ENCODE data around the gene NOTCH4.

The NOTCH4 gene

DNA sequence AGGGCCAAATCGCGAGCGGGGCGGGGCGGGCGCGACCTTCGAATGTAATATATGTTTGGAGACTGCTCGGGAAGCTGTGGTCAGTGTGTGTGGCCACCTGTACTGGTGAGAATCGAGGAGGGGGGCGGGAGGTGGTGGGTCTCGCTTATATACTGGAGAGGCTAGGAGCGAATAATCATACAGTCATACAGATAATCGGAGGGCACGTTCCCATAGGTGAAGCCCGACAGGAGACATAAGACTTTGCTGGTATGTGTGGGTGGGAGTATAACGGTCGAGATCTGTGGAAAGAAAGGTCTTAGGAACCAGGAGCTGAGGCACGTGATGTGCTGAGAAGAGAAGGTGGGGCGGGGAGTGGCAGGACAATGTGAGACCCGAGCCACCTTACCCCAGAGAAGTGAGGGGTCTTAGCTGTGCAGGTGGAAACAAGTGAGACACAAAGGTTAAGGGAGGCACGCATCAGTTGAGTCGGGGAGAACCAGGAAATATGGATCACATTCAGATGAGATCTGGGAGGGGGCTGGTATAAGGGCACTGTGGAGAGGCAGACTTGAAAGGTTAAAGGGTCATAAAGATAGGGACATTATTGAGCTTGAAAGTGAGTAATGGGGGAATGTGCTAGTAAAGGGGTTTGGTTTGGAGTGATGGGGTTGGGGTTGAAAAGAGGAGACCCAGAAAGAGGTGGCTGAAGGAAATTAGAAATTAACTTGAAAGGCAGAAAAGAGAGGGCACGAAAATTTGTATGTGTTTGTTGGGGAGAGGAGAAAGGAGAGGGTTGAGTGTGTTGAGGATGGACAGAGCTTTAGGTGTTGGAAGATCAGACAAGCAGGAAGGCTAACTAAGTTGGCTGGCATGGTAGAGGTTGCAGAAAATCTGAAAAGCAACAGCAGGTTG lies 45.1 kb downstream of the NOTCH4 start:
- DNase-seq: no peak

GRCh38 chr6:32177788-32178546 lies 45.9 kb downstream of the NOTCH4 start, which contains the start of gene RNF5:
RNF5 (plus strand) TSS chr6:32178405; CDS start chr6:32178512, 107 bp downstream.
- DNase-seq: peak; percentile 99

GRCh38 chr6:32177183-32177787 lies 46.6 kb downstream of the NOTCH4 start:
- peak; percentile 71 for DNase-seq

DNA sequence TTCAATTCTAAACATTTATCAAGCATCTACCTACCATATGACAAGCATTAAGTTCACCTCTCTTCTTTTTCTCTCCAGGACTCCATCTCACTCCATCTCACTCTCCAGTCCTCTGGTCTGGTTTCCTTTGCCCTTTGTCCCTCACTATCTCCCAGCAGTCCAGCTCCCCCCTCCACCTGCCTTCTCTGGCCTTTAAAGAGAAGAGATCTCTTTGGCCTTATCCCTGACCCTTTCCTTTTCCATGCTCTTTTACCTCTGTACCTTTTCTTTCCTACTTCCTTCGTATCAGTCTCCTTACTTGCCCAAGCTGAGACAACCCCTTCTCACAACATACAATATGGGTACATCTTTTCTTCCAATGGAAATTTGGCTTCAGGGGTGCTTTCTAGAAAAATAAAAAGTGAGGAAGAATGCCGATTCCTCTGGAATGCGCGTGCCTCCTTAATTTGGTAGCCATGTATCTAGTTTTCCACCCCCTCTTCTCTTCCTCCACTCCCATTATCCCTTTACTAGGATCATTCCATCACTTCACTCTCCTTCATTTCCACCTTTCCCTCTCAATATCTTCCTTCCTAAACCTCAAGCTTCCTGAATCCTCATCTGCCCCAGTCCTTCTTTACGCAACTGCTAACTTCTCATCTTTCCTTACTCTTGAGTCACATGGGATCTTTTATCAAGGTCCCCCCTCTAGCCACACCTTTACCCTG lies 47.2 kb downstream of the NOTCH4 start:
- no peak for DNase-seq

DNA sequence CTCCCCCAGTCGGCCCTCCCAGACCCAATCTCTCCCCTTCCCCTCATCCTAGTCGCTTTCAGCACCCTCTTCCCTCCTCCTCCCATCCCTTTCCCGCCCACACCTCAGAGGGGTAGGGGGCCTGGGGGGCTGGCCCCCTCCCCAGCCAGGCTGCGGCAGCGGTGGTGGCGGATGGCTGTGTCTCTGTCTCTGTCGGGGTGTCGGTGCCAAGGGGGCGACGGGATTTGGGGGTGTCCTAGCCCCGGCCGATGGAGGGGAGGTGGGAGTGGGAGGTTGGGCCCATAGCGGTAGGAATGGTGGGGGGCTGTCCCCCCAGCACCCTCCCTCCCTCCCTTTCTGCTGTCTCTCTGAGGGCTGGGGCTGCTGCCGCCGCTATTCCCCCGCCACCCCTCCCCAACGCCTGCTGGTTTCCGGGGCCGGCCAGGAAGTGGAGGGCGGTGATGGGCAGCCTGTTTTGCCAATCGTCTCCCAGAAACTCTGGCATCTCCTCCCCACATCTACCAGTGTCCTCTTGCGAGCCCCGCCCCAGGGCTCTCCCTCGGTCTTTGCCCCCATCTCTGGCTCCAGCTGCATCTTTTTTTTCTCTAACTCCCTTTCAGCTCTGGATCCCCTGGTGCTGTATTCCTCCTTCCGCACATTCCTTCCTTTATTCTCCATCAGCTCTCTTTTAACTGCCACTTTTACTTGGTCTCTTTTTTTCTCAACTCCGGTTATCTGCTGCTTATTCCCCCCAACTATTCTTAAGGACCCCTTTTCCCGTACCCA lies 48.0 kb downstream of the NOTCH4 start, which contains the start of gene AGPAT1:
AGPAT1 (minus strand) TSS at position 374 of the 765 bp plus-strand sequence. CDS start 4,588 bp downstream, outside the sequence.
- peak; percentile 91 for DNase-seq

- no peak for DNase-seq
These were observed 48.6 kb downstream of the NOTCH4 start for GRCh38 chr6:32175322-32175710.

DNA sequence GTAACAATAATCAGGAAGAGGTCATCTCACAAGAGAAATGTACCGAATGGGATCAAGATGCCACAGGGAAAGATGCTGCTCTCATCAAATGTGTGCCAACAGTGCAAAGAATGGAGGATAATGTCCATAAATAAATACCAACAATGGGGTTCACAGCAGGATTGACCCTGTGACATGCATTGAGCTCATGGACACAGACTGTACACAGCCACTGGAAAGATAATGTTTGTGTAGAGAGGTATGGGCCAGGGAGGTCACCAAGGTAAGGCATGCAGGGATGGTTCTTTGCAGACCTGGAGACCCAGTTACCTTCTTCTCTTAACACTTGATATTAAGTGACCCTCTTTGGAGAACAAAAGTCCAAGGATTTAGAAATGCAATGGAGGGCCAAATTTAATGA lies 49.5 kb downstream of the NOTCH4 start:
- DNase-seq: no peak

- DNase-seq: no peak
These were observed 50.7 kb downstream of the NOTCH4 start for GRCh38 chr6:32173051-32173727.

DNA sequence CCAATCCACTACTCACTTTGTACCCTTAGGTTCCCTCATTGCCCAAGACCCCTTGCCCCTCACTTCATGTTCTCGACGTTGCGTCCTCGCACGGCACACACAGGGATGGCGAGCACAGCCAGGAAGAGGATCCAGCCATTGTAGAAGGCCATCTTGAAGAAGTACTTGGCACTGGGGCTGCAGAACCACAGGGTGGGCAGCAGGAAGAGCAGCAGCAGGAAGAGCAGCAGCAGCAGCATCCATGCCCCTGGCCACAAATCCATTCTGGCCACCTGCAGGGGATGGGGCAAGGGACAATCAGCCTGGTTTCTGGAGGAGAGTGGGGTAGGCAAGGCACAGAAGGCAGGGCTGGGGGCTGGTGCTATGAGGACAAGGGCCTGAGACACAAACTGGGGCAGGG lies 52.6 kb downstream of the NOTCH4 start:
- no peak for DNase-seq

DNA sequence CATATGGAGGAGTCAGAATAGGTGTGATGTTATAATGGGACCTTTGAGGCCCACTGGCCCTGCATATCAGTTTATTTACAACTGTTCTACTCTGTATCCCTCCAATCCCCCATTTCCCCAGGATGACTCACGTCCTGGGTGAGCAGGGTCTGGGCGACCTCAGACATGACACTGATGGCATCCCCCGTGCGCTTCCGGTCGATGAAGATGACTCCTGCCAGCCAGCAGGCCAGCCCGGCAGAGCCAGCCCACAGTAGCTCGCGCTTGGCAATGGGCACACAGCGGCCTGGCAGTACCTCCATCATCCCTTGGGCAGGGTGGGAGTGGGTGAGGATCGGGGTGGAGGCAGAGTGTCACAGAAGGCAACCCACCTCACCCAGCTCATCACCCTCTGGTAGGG lies 53.6 kb downstream of the NOTCH4 start:
- no peak for DNase-seq

DNA sequence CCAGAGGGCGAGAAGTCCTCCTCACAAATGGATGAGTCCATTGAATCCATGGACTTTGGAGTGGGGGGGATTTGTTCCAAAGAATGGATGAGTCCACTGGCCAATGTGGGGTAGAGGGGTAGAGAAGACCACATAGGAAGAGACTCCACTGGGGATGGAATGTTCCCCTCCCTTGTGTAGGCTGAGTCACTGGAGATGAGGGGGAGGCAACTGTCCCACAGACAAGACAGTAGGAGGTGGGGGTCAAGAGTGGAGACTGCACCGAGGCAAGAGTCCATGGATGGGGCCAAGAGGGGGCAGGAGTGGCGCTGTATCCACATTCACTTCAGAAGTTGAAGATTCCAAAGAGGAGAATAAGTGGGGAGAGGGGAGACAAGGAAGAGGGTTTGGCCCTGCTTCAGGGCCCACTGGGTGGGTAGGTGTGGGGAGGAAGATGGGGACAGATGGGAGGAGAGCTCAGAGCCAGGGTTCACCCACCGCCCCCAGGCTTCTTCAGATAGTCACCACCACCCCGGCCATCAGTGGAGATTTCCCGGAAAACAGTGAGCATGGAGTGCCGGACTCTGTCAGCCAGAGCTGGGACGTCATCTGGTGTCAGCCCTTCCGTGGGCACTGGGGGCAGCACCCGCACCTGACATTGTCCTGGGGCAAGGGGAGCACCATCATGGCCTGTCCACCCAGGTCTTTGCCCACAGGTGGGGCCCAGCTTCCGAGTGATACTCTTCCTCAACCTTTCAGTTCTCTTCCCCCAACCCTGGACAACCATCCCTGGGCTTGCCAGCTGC lies 54.9 kb downstream of the NOTCH4 start:
- DNase-seq: no peak

DNA sequence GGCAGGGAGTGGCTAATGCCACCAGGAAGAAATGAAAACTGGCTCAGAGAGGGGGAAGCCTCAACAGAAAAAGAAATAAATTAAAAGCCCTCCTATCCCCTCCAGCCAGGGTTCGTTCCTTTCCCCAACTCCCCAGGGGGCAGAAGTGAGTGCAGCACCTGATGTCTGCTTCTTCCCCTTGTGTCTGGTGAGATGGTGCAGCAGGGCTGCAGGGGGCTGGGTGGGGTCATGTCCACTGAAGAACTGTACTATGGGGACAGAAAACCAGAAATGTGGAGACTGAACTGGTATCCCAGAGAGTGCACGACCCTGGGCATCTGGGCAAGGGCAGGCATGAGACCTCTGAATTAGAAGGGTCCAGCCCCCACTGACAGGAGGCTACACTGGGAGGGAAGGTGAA lies 55.5 kb downstream of the NOTCH4 start:
- no peak for DNase-seq

DNA sequence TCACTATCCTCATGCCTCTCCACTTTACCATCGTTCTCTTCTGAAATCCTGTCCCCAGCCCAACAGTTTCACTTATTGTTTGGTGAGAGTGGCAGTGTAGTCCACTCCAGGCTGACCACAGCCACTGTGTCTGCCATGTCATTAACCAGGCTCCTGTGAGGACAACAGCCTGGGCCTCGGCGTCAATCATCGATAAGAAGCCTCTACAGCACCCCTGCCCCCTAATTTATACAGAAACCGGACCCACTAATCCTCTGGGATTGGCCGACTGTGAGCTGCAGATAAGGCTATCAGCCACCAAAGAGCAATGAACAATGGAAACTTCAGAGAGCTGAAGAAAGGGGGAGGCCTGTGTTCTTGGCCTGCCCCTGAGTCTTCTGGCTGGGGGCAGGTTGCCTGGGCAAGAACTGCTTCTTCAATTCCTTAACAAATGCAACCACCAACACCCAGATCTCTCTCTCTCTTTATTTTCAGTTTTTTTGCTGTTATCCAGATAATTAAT lies 56.1 kb downstream of the NOTCH4 start:
- no peak for DNase-seq

DNA sequence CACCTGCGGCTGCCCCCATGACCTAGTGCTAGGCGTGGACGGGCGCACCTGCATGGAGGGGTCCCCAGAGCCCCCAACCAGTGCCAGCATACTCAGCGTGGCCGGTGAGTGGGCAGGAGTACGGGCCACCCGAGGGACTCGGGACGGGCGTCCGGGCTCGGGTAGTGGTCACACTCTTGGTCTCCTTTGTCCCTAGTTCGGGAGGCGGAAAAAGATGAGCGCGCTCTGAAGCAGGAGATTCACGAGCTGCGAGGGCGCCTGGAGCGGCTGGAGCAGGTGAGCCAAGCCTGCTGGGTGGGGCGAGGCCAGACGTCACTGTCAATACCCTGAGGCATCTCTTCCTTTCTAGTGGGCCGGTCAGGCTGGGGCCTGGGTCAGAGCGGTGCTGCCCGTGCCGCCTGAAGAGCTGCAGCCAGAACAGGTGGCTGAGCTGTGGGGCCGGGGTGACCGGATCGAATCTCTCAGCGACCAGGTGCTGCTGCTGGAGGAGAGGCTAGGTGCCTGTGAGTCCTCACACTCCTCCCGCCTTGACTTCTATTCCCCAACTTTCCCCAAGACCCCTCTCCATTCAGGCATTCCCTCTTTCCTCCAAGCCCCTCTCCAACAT lies 56.6 kb downstream of the NOTCH4 start:
- DNase-seq: no peak

DNA sequence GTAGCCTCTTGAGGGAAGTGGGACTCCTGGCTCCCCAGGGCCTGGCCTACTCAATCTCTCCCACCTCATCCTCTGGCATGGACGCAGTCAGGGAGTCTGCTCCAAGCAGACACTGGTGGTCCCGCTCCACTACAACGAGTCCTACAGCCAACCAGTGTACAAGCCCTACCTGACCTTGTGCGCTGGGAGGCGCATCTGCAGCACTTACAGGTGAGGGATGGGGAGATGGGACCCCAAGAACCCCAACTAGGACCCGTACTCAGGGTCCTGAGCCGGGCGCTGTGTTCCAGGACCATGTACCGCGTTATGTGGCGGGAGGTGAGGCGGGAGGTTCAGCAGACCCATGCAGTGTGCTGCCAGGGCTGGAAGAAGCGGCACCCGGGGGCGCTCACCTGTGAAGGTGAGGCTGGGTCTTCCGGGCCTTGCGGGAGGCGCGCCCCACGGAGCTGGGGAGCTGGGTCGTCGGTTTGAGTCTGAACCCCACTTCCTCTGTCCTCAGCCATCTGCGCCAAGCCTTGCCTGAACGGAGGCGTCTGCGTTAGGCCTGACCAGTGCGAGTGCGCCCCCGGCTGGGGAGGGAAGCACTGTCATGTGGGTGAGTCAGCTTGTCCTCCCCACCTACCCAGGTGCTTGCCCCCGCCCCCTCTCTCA lies 57.3 kb downstream of the NOTCH4 start:
- DNase-seq: no peak

DNA sequence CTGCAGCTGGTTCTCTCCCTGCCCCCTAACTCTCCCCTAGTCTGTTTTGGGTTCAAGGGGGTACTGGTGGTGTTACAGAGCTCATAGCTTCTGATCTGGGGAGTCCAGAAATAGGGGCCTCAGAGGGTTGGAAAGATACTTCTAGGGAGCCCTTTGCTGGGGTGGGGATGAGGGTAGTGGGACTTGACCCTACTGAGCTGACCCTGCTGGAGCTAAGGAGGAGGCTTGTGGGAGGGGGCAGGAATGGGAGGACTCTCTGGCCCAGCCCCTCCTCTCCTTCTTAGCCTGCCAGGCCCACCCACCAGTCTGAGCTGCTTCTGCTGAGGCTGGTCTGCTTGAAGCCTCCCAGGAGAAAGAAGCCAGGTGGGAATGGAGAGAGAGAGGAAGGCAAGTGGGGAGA lies 59.6 kb downstream of the NOTCH4 start, which contains the start of gene EGFL8:
EGFL8 (plus strand) TSS at position 301 of the 400 bp plus-strand sequence. CDS start 1,571 bp downstream, outside the sequence.
- no peak for DNase-seq

DNA sequence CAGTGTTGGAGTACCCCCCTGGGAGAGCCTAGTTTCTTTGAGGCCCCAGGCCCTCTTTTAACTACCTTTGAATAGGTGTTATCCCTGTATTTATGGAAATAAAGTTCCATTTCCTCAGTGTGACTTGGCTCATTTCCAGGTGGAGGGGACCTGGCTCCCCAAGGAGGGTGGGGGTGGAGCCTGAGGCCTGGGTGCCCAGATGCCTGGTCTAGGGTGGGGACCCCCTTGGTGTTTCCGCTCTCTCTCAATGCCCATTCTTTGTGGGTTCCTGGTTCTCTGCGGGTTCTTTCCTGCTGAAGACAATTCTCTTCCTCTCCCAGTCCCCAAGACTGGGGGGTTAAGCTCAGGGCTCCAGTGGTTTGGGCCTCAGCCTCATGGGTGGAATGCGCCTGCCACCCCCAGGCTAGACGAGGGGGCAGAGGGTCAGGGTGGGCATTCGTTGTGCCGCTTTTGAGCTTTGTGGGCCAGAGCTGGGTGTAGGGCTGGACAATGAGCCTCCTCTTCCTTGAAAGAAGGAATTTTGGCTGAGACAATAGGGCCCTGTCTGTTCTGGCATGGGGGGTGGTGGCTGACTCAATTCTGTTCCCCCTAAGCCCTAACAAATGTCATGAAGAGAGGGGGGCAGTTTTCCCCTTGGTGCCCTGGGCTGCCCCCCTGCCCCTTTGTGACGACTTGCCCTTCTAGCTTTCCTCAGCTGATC lies 60.2 kb downstream of the NOTCH4 start:
- DNase-seq: no peak

DNA sequence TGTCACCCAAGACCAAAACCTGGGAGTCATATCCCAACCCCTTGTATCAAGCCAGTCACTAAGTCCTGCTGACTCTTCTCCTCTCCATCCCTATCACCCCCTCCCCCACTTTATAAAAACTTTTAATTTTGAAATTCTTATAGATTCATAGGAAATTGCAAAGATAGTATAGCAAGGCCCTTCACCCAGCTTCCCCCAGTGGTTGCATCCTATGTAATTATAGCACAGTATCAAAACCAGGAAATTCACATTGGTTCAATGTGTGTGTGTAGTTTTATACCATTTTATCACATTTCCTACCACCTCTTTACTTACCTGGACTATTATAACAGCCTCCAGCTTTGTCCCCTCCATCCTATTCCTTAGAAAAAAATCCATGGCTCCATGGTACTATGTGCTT lies 65.8 kb downstream of the NOTCH4 start:
- no peak for DNase-seq

- no peak for DNase-seq
These were observed 67.0 kb downstream of the NOTCH4 start for GRCh38 chr6:32156891-32157290.
